ENCODE results near the gene SSBP2.

The SSBP2 gene

DNA sequence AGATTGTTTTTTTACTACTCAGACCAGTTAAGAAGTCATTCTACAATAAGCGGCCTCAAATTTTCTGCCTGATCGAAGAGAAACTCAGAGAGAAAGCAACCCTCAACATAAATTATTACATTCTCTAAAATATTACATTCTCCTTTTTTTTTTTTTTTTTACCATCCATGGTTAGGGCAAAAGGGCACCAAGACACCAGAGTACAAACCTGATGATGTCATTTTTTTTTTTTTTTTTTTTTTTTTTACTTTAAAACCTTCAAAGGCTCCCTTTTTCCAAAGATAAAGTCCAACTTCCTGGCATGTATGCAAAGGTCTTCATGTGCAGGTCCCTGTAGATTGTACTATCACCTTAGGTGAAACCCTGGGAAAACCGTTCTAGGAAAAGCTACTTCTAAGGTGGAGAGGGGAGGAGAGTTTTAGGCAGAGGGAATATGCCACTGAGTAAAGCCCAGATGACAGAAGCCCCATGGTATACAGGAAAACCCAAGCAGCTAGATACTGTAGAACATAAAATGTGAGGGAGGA lies 104.4 kb downstream of the SSBP2 start:
- TF ChIP-seq, protein P1, sequence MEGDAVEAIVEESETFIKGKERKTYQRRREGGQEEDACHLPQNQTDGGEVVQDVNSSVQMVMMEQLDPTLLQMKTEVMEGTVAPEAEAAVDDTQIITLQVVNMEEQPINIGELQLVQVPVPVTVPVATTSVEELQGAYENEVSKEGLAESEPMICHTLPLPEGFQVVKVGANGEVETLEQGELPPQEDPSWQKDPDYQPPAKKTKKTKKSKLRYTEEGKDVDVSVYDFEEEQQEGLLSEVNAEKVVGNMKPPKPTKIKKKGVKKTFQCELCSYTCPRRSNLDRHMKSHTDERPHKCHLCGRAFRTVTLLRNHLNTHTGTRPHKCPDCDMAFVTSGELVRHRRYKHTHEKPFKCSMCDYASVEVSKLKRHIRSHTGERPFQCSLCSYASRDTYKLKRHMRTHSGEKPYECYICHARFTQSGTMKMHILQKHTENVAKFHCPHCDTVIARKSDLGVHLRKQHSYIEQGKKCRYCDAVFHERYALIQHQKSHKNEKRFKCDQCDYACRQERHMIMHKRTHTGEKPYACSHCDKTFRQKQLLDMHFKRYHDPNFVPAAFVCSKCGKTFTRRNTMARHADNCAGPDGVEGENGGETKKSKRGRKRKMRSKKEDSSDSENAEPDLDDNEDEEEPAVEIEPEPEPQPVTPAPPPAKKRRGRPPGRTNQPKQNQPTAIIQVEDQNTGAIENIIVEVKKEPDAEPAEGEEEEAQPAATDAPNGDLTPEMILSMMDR (IDR thresholded peaks at IDR 0.05; ENCODE audit: low read depth, low read length), result no peak
- H3K36me3 ChIP-seq, result no peaks in the 10 kb centered on the region

DNA sequence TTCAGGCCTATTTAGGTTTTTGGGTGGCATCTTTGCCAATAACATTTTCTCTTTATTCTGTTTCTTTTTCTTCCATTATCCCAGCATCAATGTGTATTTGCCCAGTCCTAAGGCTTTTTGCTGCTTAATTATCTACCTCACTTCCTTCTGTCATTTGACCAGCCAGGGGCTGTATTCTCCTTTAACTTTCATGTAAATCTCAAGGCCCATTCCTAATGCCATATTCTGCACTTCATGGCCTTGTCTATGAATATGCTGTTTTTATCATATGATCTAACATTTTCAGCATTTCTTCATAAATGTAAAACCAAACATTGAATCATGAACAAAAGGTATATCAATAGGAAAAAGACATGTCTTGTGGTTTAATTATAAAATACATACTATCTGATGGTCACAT lies 108.7 kb downstream of the SSBP2 start:
- Histone ChIP-seq H3K36me3 (no peaks in the 10 kb centered on the region), H3K27me3 (no peaks in the 10 kb centered on the region)

More for the DNA sequence above, 104.4 kb downstream of the SSBP2 start:
- DNase-seq, result no peak
- no peak overlapping the region for H3K4me3 ChIP-seq (ENCODE audit: low read depth, low read length)
- H3K4me1 ChIP-seq, result peaks cover 16% of the 10 kb centered on the region; the same call in 1 of the 2 replicates
- H3K9me3 ChIP-seq, result no peaks in the 10 kb centered on the region
- no peaks in the 10 kb centered on the region for H3K27me3 ChIP-seq

DNA sequence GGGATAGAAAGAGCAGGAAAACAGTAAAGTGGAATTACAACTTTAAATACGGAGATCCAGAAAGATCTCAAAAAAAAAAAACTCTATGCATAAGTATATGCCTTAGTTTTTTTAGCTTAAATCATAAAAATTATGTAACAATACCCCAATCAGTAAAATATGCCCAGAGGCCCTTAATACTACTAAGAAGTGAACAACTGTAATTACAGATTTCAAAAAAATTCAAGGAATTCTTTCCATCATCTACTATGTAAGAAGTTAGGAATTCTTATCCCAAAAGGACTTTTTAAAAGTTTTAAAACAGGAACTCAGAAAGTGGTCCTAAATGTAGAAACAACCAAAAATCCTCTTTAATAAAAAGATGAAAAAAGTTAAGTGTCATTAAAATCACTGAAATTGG lies 111.3 kb downstream of the SSBP2 start:
- TF ChIP-seq, protein P1 (IDR thresholded peaks at IDR 0.05; ENCODE audit: low read depth, low read length), result no peak
- Histone ChIP-seq H3K36me3 (peaks cover 8% of the 10 kb centered on the region), H3K4me3 (ENCODE audit: low read depth, low read length) (no peak overlapping the region)

More for the DNA sequence above, 108.7 kb downstream of the SSBP2 start:
- no peaks in the 10 kb centered on the region for H3K4me1 ChIP-seq
- no peak for DNase-seq
- TF ChIP-seq, protein P1 (IDR thresholded peaks at IDR 0.05; ENCODE audit: low read depth, low read length), result no peak
- no peak overlapping the region for H3K4me3 ChIP-seq (ENCODE audit: low read depth, low read length)
- H3K9me3 ChIP-seq, result no peaks in the 10 kb centered on the region

DNA sequence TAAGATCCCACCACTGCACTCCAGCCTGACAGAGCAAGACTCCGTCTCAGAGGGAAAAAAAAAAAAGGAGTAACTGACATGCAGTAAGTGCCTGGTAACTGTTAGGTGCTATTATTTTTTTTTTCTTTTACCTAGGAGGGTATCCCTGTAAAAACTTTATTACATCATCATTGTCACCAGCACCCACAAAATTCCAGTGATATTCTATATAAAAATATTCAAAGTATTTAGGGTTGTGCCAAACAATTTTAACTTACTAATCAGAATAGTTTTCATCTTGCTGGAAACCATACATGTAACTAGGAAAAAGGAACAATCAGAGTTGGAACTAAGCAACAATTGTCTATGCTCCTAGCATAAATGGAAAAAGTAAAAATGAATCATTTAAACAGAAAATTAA lies 112.4 kb downstream of the SSBP2 start:
- no peak for DNase-seq
- Histone ChIP-seq H3K27me3 (no peaks in the 10 kb centered on the region), H3K4me1 (no peaks in the 10 kb centered on the region; the same call in 1 of the 2 replicates), H3K4me3 (ENCODE audit: low read depth, low read length) (no peak overlapping the region), H3K36me3 (peaks cover 9% of the 10 kb centered on the region), H3K9me3 (no peaks in the 10 kb centered on the region; the same call in 1 of the 2 replicates)
- TF ChIP-seq, protein P1 (IDR thresholded peaks at IDR 0.05; ENCODE audit: low read depth, low read length), result no peak

More for the DNA sequence above, 111.3 kb downstream of the SSBP2 start:
- no peak for DNase-seq
- Histone ChIP-seq H3K27me3 (no peaks in the 10 kb centered on the region), H3K4me1 (no peaks in the 10 kb centered on the region; the same call in 1 of the 2 replicates), H3K9me3 (no peaks in the 10 kb centered on the region)

DNA sequence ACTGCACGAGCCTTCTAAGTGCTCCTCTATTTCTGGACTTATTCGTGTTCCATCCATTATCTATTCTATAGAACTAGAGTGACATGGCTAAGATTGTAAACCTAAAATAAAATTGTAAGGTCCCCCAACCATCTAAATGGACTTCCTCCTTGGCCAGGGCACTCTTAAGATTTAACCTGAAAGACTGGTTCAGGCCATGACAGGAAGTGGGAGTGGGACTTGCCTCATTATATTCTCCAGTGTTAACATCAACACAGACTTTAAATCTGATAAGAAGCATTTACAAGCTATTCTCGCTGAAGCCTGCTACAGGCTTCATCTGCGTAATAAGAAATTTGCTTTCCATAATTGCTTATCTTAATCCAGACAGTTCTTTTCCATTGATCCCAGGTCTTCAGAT lies 117.0 kb downstream of the SSBP2 start:
- no peak overlapping the region for H3K4me3 ChIP-seq (ENCODE audit: low read depth, low read length)
- no peaks in the 10 kb centered on the region for H3K27me3 ChIP-seq
- no peaks in the 10 kb centered on the region; the same call in 1 of the 2 replicates for H3K9me3 ChIP-seq
- no peaks in the 10 kb centered on the region; the same call in 1 of the 2 replicates for H3K4me1 ChIP-seq
- DNase-seq, result no peak
- TF ChIP-seq, protein P1 (IDR thresholded peaks at IDR 0.05; ENCODE audit: low read depth, low read length), result no peak
- H3K36me3 ChIP-seq, result peaks cover 9% of the 10 kb centered on the region

DNA sequence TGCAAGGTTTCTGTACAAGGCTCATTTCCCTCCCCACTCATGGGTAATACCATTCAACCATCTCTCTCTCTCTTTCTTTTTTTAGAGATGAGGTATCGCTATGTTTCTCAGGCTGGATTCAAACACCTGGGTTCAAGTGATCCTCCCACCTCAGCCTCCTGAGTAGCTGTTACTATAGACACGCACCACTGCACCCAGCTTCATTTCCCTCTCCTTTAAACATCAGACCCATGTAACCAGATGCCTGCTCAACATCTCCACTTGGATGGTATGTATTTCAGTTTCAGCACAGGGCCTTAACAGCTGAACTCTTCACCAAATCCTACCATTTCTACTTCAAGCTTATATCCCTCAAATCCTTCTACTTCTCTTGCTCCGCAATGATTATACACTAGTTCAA lies 117.4 kb downstream of the SSBP2 start:
- Histone ChIP-seq H3K4me3 (ENCODE audit: low read depth, low read length) (no peak overlapping the region), H3K4me1 (no peaks in the 10 kb centered on the region; the same call in 1 of the 2 replicates), H3K27me3 (no peaks in the 10 kb centered on the region), H3K9me3 (no peaks in the 10 kb centered on the region; the same call in 1 of the 2 replicates), H3K36me3 (peaks cover 9% of the 10 kb centered on the region)
- TF ChIP-seq, protein P1 (IDR thresholded peaks at IDR 0.05; ENCODE audit: low read depth, low read length), result no peak
- DNase-seq, result no peak

Data from BE2C (cell line).